H9 (cell line): ENCODE measurements around the gene THAP4. TPM values are rescaled to one million over a fixed set of nuclear protein-coding genes. Genes with fewer than 3 reads are reported as not detected.

ENCODE experiments used
- DNase-seq: peaks from one replicate; pipeline ENCODE4 v3.0.0-alpha.2; 2017
- H2AFZ ChIP-seq: one replicate; pipeline ENCODE4 v1.6.1; 2013; ENCODE audit warnings: mild to moderate bottlenecking, low read length, control low read depth, moderate library complexity
- H2AK5ac ChIP-seq: 2 replicates; pipeline ENCODE4 v1.6.1; 2013; ENCODE audit warnings: low read length, control low read depth, mixed read lengths; ENCODE audit not compliant: insufficient read length
- H2BK120ac ChIP-seq: one replicate; pipeline ENCODE4 v1.6.1; 2013; ENCODE audit warnings: low read depth, mild to moderate bottlenecking, low read length, control low read depth, inconsistent platforms; ENCODE audit not compliant: poor library complexity, severe bottlenecking
- H2BK12ac ChIP-seq: 2 replicates; pipeline ENCODE4 v1.6.1; 2013; ENCODE audit warnings: low read length, control low read depth, mixed read lengths, low read depth; ENCODE audit not compliant: insufficient read length
- H2BK15ac ChIP-seq: 2 replicates; pipeline ENCODE4 v1.6.1; 2013; ENCODE audit warnings: low read depth, low read length, control low read depth
- H2BK20ac ChIP-seq: one replicate; pipeline ENCODE4 v1.6.1; 2013; ENCODE audit warnings: low read depth, mild to moderate bottlenecking, low read length, control low read depth, inconsistent platforms; ENCODE audit not compliant: poor library complexity, severe bottlenecking
- H2BK5ac ChIP-seq: 2 replicates; pipeline ENCODE4 v1.6.1; 2013; ENCODE audit warnings: low read length, control low read depth, mixed read lengths; ENCODE audit not compliant: insufficient read length
- H3K14ac ChIP-seq: 2 replicates; pipeline ENCODE4 v1.6.1; 2013; ENCODE audit warnings: low read length, control low read depth; ENCODE audit not compliant: insufficient read depth
- H3K18ac ChIP-seq: 2 replicates; pipeline ENCODE4 v1.6.1; 2013; ENCODE audit warnings: low read depth, mild to moderate bottlenecking, mixed read lengths, low read length, control low read depth; ENCODE audit not compliant: insufficient read length
- H3K23ac ChIP-seq: 2 replicates; pipeline ENCODE4 v1.6.1; 2013; ENCODE audit warnings: low read length, control low read depth, mixed read lengths, low read depth; ENCODE audit not compliant: insufficient read length
- H3K23me2 ChIP-seq: 2 replicates; pipeline ENCODE4 v1.6.1; 2013; ENCODE audit warnings: low read depth, mild to moderate bottlenecking, mixed read lengths, low read length, control low read depth; ENCODE audit not compliant: insufficient read length, poor library complexity, severe bottlenecking
- H3K27ac ChIP-seq: 2 replicates; pipeline ENCODE4 v1.5.1; 2013; ENCODE audit warnings: low read length, control low read depth, mixed read lengths, low read depth; ENCODE audit not compliant: insufficient read length
- H3K27me3 ChIP-seq: 2 replicates; pipeline ENCODE4 v1.6.1; 2013; ENCODE audit warnings: low read length, control low read depth, inconsistent platforms; ENCODE audit not compliant: insufficient read depth
- H3K4ac ChIP-seq: 2 replicates; pipeline ENCODE4 v1.6.1; 2013; ENCODE audit warnings: low read depth, mild to moderate bottlenecking, control low read depth, inconsistent platforms, low read length, moderate library complexity
- H3K4me1 ChIP-seq: 2 replicates; pipeline ENCODE4 v1.6.1; 2013; ENCODE audit warnings: low read length, control low read depth, inconsistent platforms; ENCODE audit not compliant: insufficient read depth
- H3K4me2 ChIP-seq: 2 replicates; pipeline ENCODE4 v1.6.1; 2013; ENCODE audit warnings: low read length, control low read depth, mixed read lengths; ENCODE audit not compliant: insufficient read length, insufficient read depth
- H3K56ac ChIP-seq: 2 replicates; pipeline ENCODE4 v1.6.1; 2013; ENCODE audit warnings: low read depth, mild to moderate bottlenecking, mixed read lengths, low read length, control low read depth; ENCODE audit not compliant: insufficient read length
- H3K79me1 ChIP-seq: 2 replicates; pipeline ENCODE4 v1.6.1; 2013; ENCODE audit warnings: low read depth, mild to moderate bottlenecking, moderate library complexity, low read length, control low read depth, inconsistent platforms; ENCODE audit not compliant: insufficient read depth, poor library complexity, severe bottlenecking
- H3K79me2 ChIP-seq: 2 replicates; pipeline ENCODE4 v1.6.1; 2013; ENCODE audit warnings: low read length, control low read depth, inconsistent platforms; ENCODE audit not compliant: insufficient read depth
- H3K9ac ChIP-seq: 2 replicates; pipeline ENCODE4 v1.6.1; 2013; ENCODE audit warnings: low read length, control low read depth, mixed read lengths; ENCODE audit not compliant: insufficient read length; ENCODE audit errors: extremely low read depth
- H3K9me3 ChIP-seq: one replicate; pipeline ENCODE4 v1.6.1; 2013; ENCODE audit warnings: low read depth, low read length, inconsistent platforms; ENCODE audit not compliant: control insufficient read depth
- H3T11ph ChIP-seq: one replicate; pipeline ENCODE4 v1.6.1; 2013; ENCODE audit warnings: mild to moderate bottlenecking, low read length, control low read depth, inconsistent platforms
- H4K20me1 ChIP-seq: one replicate; pipeline ENCODE4 v1.6.1; 2013; ENCODE audit not compliant: control insufficient read depth, insufficient read length, insufficient read depth
- H4K5ac ChIP-seq: 2 replicates; pipeline ENCODE4 v1.6.1; 2013; ENCODE audit warnings: low read depth, mild to moderate bottlenecking, mixed read lengths, low read length, control low read depth; ENCODE audit not compliant: insufficient read length
- H4K8ac ChIP-seq: replicated peaks from 2 replicates; pipeline ENCODE4 v1.6.1; 2013; ENCODE audit warnings: low read length, control low read depth, mixed read lengths, low read depth; ENCODE audit not compliant: insufficient read length
- H4K91ac ChIP-seq: 2 replicates; pipeline ENCODE4 v1.6.1; 2013; ENCODE audit warnings: low read depth, mild to moderate bottlenecking, moderate library complexity, mixed read lengths, low read length, control low read depth; ENCODE audit not compliant: insufficient read length
- H3K27ac Mint-ChIP-seq, 3 experiments: 2 replicates in 2 of 3; 3 replicates in 1 of 3; pipeline ENCODE4 v1.8.0; 2020 to 2021; ENCODE audit warnings: mixed read lengths in 3 of 3, mild to moderate bottlenecking in 1 of 3, moderate library complexity in 1 of 3
- H3K27me3 Mint-ChIP-seq: 2 replicates; pipeline ENCODE4 v1.8.0; 2021; ENCODE audit warnings: low read depth, mild to moderate bottlenecking, moderate library complexity, mixed read lengths
- H3K36me3 Mint-ChIP-seq, 3 experiments: 2 replicates in 2 of 3; 3 replicates in 1 of 3; pipeline ENCODE4 v1.8.0; 2020 to 2021; ENCODE audit warnings: low read depth in 3 of 3, mixed read lengths in 3 of 3; ENCODE audit not compliant: insufficient read depth in 1 of 3
- H3K4me1 Mint-ChIP-seq, 2 experiments: 2 replicates each; pipeline ENCODE4 v1.8.0; 2020; ENCODE audit warnings: mixed read lengths in 2 of 2
- H3K4me3 Mint-ChIP-seq, 2 experiments: 2 replicates in 1 of 2; 3 replicates in 1 of 2; pipeline ENCODE4 v1.8.0; 2020 to 2021; ENCODE audit warnings: mild to moderate bottlenecking in 2 of 2, mixed read lengths in 2 of 2, moderate library complexity in 1 of 2
- H3K9me3 Mint-ChIP-seq, 2 experiments: 2 replicates in 1 of 2; 3 replicates in 1 of 2; pipeline ENCODE4 v1.8.0; 2020; ENCODE audit warnings: mild to moderate bottlenecking in 2 of 2, mixed read lengths in 2 of 2, moderate library complexity in 1 of 2
- WGBS: extraction: QIAGEN DNeasy Blood & Tissue Kit; methylation state at CpG from one replicate; pipeline ENCODE4 v1.1.7; 2013; ENCODE audit warnings: missing lambda C conversion rate, low lambda C conversion rate, mixed read lengths; ENCODE audit not compliant: insufficient read length; ENCODE audit errors: extremely low coverage; 5-methylcytosine and 5-hydroxymethylcytosine counted together
- total RNA-seq: library from RNA; stranded (reverse); gene quantifications from 2 replicates; pipeline ENCODE4 v1.2.1, GENCODE V29; 2021
- TF ChIP-seq, protein P1 (sequence below): fragments of 200-600 bp; sonication (generic); conservative IDR thresholded peaks from 3 replicates; pipeline ENCODE4 v1.8.0; 2021; ENCODE audit warnings: antibody characterized with exemption, mild to moderate bottlenecking

The THAP4 gene
- total RNA-seq, 1 experiment from 2014 or later: 70.6 TPM

DNA sequence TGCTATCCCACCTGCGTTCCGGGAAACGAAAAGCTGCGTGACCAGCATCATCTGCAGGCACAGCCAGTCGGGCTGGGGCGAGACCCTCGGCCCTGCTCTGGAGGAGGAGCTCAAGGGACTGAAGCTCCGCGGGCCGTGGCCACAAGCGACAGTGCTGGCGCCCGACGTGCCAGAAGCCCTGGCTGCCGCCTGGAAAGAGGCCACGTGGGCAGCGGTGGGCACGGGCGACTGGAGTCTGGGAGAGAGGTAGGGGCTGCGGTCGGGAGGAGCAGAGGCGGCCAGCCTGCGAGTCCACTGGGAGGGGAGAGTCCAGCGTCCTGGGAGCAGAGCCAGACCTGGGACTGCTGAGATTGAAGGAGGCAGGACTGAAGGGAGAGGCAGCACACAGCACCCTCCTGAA is 40.4 kb upstream of the THAP4 start:
- H3K79me1 ChIP-seq: no peaks in the 10 kb centered on the region
- H3K9me3 ChIP-seq: no peaks in the 10 kb centered on the region
- no peak for DNase-seq
- H2AK5ac ChIP-seq: no peak overlapping the region
- no peak overlapping the region for H3K4me3 Mint-ChIP-seq
- H3K4me1 Mint-ChIP-seq: peaks cover 0 to 2% of the 10 kb centered on the region in 2 experiments; a peak in 2 of 4 replicates
- H4K8ac ChIP-seq: no peak overlapping the region
- H3K23ac ChIP-seq: no peak overlapping the region
- no peak overlapping the region for H2BK5ac ChIP-seq
- TF ChIP-seq, protein P1, sequence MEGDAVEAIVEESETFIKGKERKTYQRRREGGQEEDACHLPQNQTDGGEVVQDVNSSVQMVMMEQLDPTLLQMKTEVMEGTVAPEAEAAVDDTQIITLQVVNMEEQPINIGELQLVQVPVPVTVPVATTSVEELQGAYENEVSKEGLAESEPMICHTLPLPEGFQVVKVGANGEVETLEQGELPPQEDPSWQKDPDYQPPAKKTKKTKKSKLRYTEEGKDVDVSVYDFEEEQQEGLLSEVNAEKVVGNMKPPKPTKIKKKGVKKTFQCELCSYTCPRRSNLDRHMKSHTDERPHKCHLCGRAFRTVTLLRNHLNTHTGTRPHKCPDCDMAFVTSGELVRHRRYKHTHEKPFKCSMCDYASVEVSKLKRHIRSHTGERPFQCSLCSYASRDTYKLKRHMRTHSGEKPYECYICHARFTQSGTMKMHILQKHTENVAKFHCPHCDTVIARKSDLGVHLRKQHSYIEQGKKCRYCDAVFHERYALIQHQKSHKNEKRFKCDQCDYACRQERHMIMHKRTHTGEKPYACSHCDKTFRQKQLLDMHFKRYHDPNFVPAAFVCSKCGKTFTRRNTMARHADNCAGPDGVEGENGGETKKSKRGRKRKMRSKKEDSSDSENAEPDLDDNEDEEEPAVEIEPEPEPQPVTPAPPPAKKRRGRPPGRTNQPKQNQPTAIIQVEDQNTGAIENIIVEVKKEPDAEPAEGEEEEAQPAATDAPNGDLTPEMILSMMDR: no peak
- H3K23me2 ChIP-seq: no peaks in the 10 kb centered on the region
- H3K4ac ChIP-seq: no peak overlapping the region
- no peak overlapping the region for H3K18ac ChIP-seq
- no peak overlapping the region for H2BK20ac ChIP-seq
- peak overlapping the region in 1 of 3 experiments; percentile 84; a peak in 1 of 7 replicates for H3K27ac Mint-ChIP-seq
- H2BK15ac ChIP-seq: no peak overlapping the region
- H4K91ac ChIP-seq: no peak overlapping the region
- H3T11ph ChIP-seq: no peak overlapping the region
- no CpG with 5 or more reads among the region's 24 CpGs for WGBS
- no peaks in the 10 kb centered on the region for H3K27me3 ChIP-seq
- H3K14ac ChIP-seq: no peak overlapping the region
- H2BK12ac ChIP-seq: no peak overlapping the region
- H3K9ac ChIP-seq: no peak overlapping the region
- H3K4me2 ChIP-seq: no peak overlapping the region
- H2BK120ac ChIP-seq: no peak overlapping the region
- no peaks in the 10 kb centered on the region for H3K79me2 ChIP-seq
- peaks cover 27 to 80% (median 68%) of the 10 kb centered on the region in 3 experiments for H3K36me3 Mint-ChIP-seq
- H4K20me1 ChIP-seq: no peaks in the 10 kb centered on the region
- no peaks in the 10 kb centered on the region for H3K4me1 ChIP-seq
- no peaks in the 10 kb centered on the region for H3K9me3 Mint-ChIP-seq
- H3K27ac ChIP-seq: no peak overlapping the region
- no peak overlapping the region for H2AFZ ChIP-seq
- H4K5ac ChIP-seq: no peak overlapping the region
- no peak overlapping the region for H3K56ac ChIP-seq
- no peaks in the 10 kb centered on the region for H3K27me3 Mint-ChIP-seq
